K562 (cell line): ENCODE data around the gene P2RX5. TPM values are rescaled to one million over a fixed set of nuclear protein-coding genes. Genes with fewer than 3 reads are reported as not detected.

ENCODE experiments used
- CREM ChIP-seq: IDR thresholded peaks from 2 replicates; pipeline ENCODE4 v1.6.1; 2014; ENCODE audit warnings: antibody characterized with exemption, low read depth
- CXXC5 ChIP-seq: fragments of 250-450 bp; sonication (Bioruptor Pico); IDR thresholded peaks from 2 replicates; pipeline ENCODE4 v1.8.0; 2022; ENCODE audit warnings: inconsistent platforms, mild to moderate bottlenecking, moderate library complexity
- DEAF1 ChIP-seq: fragments of 450-650 bp; formaldehyde crosslinking; IDR thresholded peaks from 2 replicates; pipeline ENCODE4 v1.4.0; 2020; ENCODE audit warnings: mild to moderate bottlenecking, moderate library complexity
- ERF ChIP-seq: fragments of 450-650 bp; formaldehyde crosslinking; IDR thresholded peaks from 2 replicates; pipeline ENCODE4 v1.4.0; 2020; ENCODE audit warnings: mild to moderate bottlenecking, mixed read lengths
- FOXJ3 ChIP-seq: sonication (generic); formaldehyde crosslinking; IDR thresholded peaks from 2 replicates; pipeline ENCODE4 v1.4.0; 2020; ENCODE audit warnings: mild to moderate bottlenecking, missing genetic modification reagents
- MBD1 ChIP-seq: fragments of 250-450 bp; sonication (Bioruptor Pico); IDR thresholded peaks from 2 replicates; pipeline ENCODE4 v1.8.0; 2022; ENCODE audit warnings: inconsistent platforms
- NFATC3 ChIP-seq: fragments of 450-650 bp; IDR thresholded peaks from 2 replicates; pipeline ENCODE4 v1.6.1; 2017; ENCODE audit warnings: mild to moderate bottlenecking
- NRF1 ChIP-seq, 2 experiments: fragments of 450-650 bp; IDR thresholded peaks in 1 of 2; conservative IDR thresholded peaks in 1 of 2; 2 replicates each; pipeline ENCODE4 v1.6.1; 2014; ENCODE audit warnings: mild to moderate bottlenecking in 2 of 2
- RBM22 ChIP-seq: fragments of 200-400 bp; formaldehyde crosslinking; IDR thresholded peaks from 2 replicates; pipeline ENCODE4 v1.6.1; 2018; ENCODE audit warnings: low read length, low read depth; ENCODE audit not compliant: poor library complexity, severe bottlenecking
- RBM25 ChIP-seq: fragments of 200-400 bp; formaldehyde crosslinking; IDR thresholded peaks from 2 replicates; pipeline ENCODE4 v1.6.1; 2018; ENCODE audit warnings: low read length, low read depth, moderate library complexity; ENCODE audit not compliant: severe bottlenecking
- SFPQ ChIP-seq: fragments of 200-400 bp; formaldehyde crosslinking; IDR thresholded peaks from 2 replicates; pipeline ENCODE4 v1.6.1; 2017; ENCODE audit warnings: mild to moderate bottlenecking, low read depth, low read length, moderate library complexity
- USF1 ChIP-seq: sonication (generic); formaldehyde crosslinking; IDR thresholded peaks from 2 replicates; pipeline ENCODE4 v1.9.0; 2022; ENCODE audit warnings: mild to moderate bottlenecking, missing genetic modification reagents
- ZFP91 ChIP-seq: sonication (generic); formaldehyde crosslinking; IDR thresholded peaks from 2 replicates; pipeline ENCODE4 v1.8.0; 2022; ENCODE audit warnings: mild to moderate bottlenecking, missing genetic modification reagents
- ZNF384 ChIP-seq: IDR thresholded peaks from 2 replicates; pipeline ENCODE4 v1.6.1; 2012; ENCODE audit warnings: low read depth, low read length, improper control_type of control experiment
- ZNF639 ChIP-seq, 2 experiments: fragments of 200-800 bp in 1 of 2; sonication (Bioruptor generic) in 1 of 2; sonication (generic) in 1 of 2; formaldehyde crosslinking in 1 of 2; IDR thresholded peaks in 1 of 2; conservative IDR thresholded peaks in 1 of 2; 2 replicates each; pipeline versions ENCODE4 v1.5.0 to v1.6.1; 2016 to 2020; ENCODE audit warnings: missing compliant biosample characterization in 1 of 2, missing genetic modification characterization in 1 of 2, missing genetic modification reagents in 1 of 2
- ZNF766 ChIP-seq: fragments of 200-800 bp; sonication (Bioruptor generic); conservative IDR thresholded peaks from 2 replicates; pipeline ENCODE4 v1.6.1; 2016; ENCODE audit warnings: missing genetic modification characterization, missing compliant biosample characterization
- polyA plus RNA-seq, 8 experiments: library from polyadenylated mRNA; depleted of rRNA in 4 of 8; stranded (reverse) in 5 of 8; unstranded in 3 of 8; fragments of >200 nt; fragmentation: Nextera tagmentation in 2 of 8; fragmentation: Illumina TruSeq in 1 of 8; extraction: Ambion mirVana in 2 of 8; extraction: Trizol in 1 of 8; gene quantifications; 2 replicates each; pipeline versions ENCODE4 v1.2.1 to v1.2.3, GENCODE V29; 2011 to 2014; ENCODE audit warnings: inconsistent platforms in 1 of 8, missing spikeins in 1 of 8
- total RNA-seq, 7 experiments: library from RNA; depleted of rRNA in 6 of 7; stranded (reverse); fragments of >200 nt in 6 of 7; fragmentation: Illumina TruSeq in 2 of 7; extraction: Trizol in 2 of 7; gene quantifications; 2 replicates each; pipeline versions ENCODE4 v1.2.1 to v1.2.3, GENCODE V29; 2011 to 2021; ENCODE audit warnings: low replicate concordance in 1 of 7

Gene P2RX5
- total and polyA plus RNA-seq, 9 of the 15 experiments (the other 6 are each of a cell fraction or from before 2014, with no cell fraction given), result 0.31 to 4.0 (median 1.3) TPM

GRCh38 chr17:3723556-3724377, 27.8 kb upstream of the P2RX5 start, which contains the start of gene HASPIN (continued):
- TF ChIP-seq DEAF1 (CRISPR knock-in tag), result no peak
- TF ChIP-seq RBM22, result no peak
- TF ChIP-seq CXXC5 (CRISPR knock-in tag), result peak; percentile 95
- no peak for TF ChIP-seq SFPQ
- TF ChIP-seq USF1 (CRISPR knock-in tag), result no peak
- TF ChIP-seq FOXJ3 (CRISPR knock-in tag), result no peak
- TF ChIP-seq ERF (CRISPR knock-in tag), result no peak
- no peak for TF ChIP-seq NFATC3
- TF ChIP-seq NRF1 (conservative IDR thresholded peaks at IDR 0.05 in 1 of 2, IDR thresholded peaks at IDR 0.05 in 1 of 2), result peak; percentile 97 to 98
- no peak for TF ChIP-seq ZNF639 (CRISPR knock-in tag; conservative IDR thresholded peaks at IDR 0.05 in 1 of 2, IDR thresholded peaks at IDR 0.05 in 1 of 2)
- peak; percentile 88 for TF ChIP-seq CREM
- peak; percentile 97 for TF ChIP-seq RBM25
- no peak for TF ChIP-seq MBD1 (CRISPR knock-in tag)
- no peak for TF ChIP-seq ZFP91 (CRISPR knock-in tag)
- TF ChIP-seq ZNF766 (CRISPR knock-in tag), result no peak
- TF ChIP-seq ZNF384, result 0 out of 2 replicates have a peak, but pooled peaks have one; percentile 13
